Peyer's patch (tissue), 4 donors: ENCODE measurements around the gene GRAMD2A. TPM values are rescaled to one million over a fixed set of nuclear protein-coding genes. Genes with fewer than 3 reads are reported as not detected.

Experiments
- DNase-seq, 3 donors: peaks; one replicate each; pipeline ENCODE4 v3.0.0-alpha.2; 2017 to 2019
- H3K27ac ChIP-seq, 4 donors: fragments of 200-600 bp; sonication (generic); one replicate each; pipeline ENCODE4 v1.5.1; 2016 to 2019
- H3K27me3 ChIP-seq, 2 donors: fragments of 200-600 bp; sonication (generic); one replicate each; pipeline ENCODE4 v1.5.1; 2019
- H3K36me3 ChIP-seq, 3 donors: fragments of 200-600 bp; sonication (generic); one replicate each; pipeline ENCODE4 v1.5.1; 2016 to 2019
- H3K4me1 ChIP-seq, 4 donors: fragments of 200-600 bp; sonication (generic); one replicate each; pipeline ENCODE4 v1.5.1; 2016 to 2019
- H3K4me3 ChIP-seq, 4 donors: fragments of 200-600 bp; sonication (generic); 1 replicate in 3 of 4; 2 replicates in 1 of 4; pipeline ENCODE4 v1.5.1; 2016 to 2019; ENCODE audit warnings: mild to moderate bottlenecking in 1 of 4
- H3K9me3 ChIP-seq, 4 donors: fragments of 200-600 bp; sonication (generic); one replicate each; pipeline ENCODE4 v1.5.1; 2016 to 2019; ENCODE audit warnings: mild to moderate bottlenecking in 1 of 4
- CTCF ChIP-seq, 6 experiments: fragments of 450-650 bp in 4 of 6; fragments of 200-600 bp in 2 of 6; sonication (generic) in 1 of 6; IDR thresholded peaks; one replicate each; pipeline ENCODE4 v1.5.1; 2017 to 2019; ENCODE audit warnings: antibody characterized with exemption in 6 of 6, mild to moderate bottlenecking in 3 of 6, moderate library complexity in 1 of 6
- POLR2A ChIP-seq, 2 donors: fragments of 450-650 bp; IDR thresholded peaks; one replicate each; pipeline ENCODE4 v1.5.1; 2017; ENCODE audit warnings: antibody characterized with exemption in 2 of 2, mild to moderate bottlenecking in 2 of 2, moderate library complexity in 2 of 2
- total RNA-seq, 4 donors: library from RNA; depleted of rRNA; stranded (reverse); fragments of >200 nt; gene quantifications; one replicate each; pipeline ENCODE4 v1.1.0, GENCODE V29; 2016

GRAMD2A gene
- total RNA-seq, 4 donors from 2014 or later = 3.3 to 27.8 (median 20.4) TPM

- Histone ChIP-seq H3K4me3 (peak overlapping the region; percentile 21 to 59 (median 42)), H3K9me3 (no peaks in the 10 kb centered on the region)
- no peak for TF ChIP-seq POLR2A (IDR thresholded peaks at IDR 0.05)
- peak; percentile 50 to 94 (median 89) for TF ChIP-seq CTCF (IDR thresholded peaks at IDR 0.05)
These were observed 41.7 kb downstream of the GRAMD2A start for GRCh38 chr15:72155635-72156616.

GRCh38 chr15:72155003-72155621 lies 42.5 kb downstream of the GRAMD2A start:
- Histone ChIP-seq H3K4me1 (peaks cover 0 to 9% (median 0%) of the 10 kb centered on the region in 4 donors), H3K27ac (peak overlapping the region in 3 of 4 donors; percentile 15 to 65 (median 57)), H3K4me3 (peak overlapping the region in 3 of 4 donors; percentile 21 to 59 (median 50)), H3K9me3 (no peaks in the 10 kb centered on the region), H3K36me3 (no peaks in the 10 kb centered on the region), H3K27me3 (no peaks in the 10 kb centered on the region)
- TF ChIP-seq CTCF (IDR thresholded peaks at IDR 0.05) (no peak), POLR2A (IDR thresholded peaks at IDR 0.05) (no peak)
- DNase-seq = peak in 2 of 3 donors; percentile 81

More at GRCh38 chr15:72155635-72156616, 41.7 kb downstream of the GRAMD2A start:
- Histone ChIP-seq H3K4me1 (peaks cover 0 to 9% (median 0%) of the 10 kb centered on the region in 4 donors), H3K27me3 (no peaks in the 10 kb centered on the region), H3K36me3 (no peaks in the 10 kb centered on the region), H3K27ac (peak overlapping the region in 3 of 4 donors; percentile 24 to 65 (median 57))
- DNase-seq = peak; percentile 71 to 94 (median 89)

- no peak overlapping the region for H3K27ac ChIP-seq
These were observed 43.3 kb downstream of the GRAMD2A start for GRCh38 chr15:72154316-72154715.

GRCh38 chr15:72153269-72154000 lies 44.2 kb downstream of the GRAMD2A start:
- no peak overlapping the region for H3K27ac ChIP-seq
- no peaks in the 10 kb centered on the region for H3K36me3 ChIP-seq
- TF ChIP-seq POLR2A (IDR thresholded peaks at IDR 0.05) = no peak
- no peak for TF ChIP-seq CTCF (IDR thresholded peaks at IDR 0.05)
- no peaks in the 10 kb centered on the region for H3K27me3 ChIP-seq
- DNase-seq = no peak
- no peaks in the 10 kb centered on the region for H3K9me3 ChIP-seq
- peaks cover 0 to 9% (median 0%) of the 10 kb centered on the region in 4 donors for H3K4me1 ChIP-seq
- no peak overlapping the region for H3K4me3 ChIP-seq

More at GRCh38 chr15:72154316-72154715, 43.3 kb downstream of the GRAMD2A start:
- no peak for DNase-seq
- Histone ChIP-seq H3K27me3 (no peaks in the 10 kb centered on the region), H3K4me1 (peaks cover 0 to 9% (median 0%) of the 10 kb centered on the region in 4 donors), H3K4me3 (no peak overlapping the region), H3K9me3 (no peaks in the 10 kb centered on the region), H3K36me3 (no peaks in the 10 kb centered on the region)
- no peak for TF ChIP-seq CTCF (IDR thresholded peaks at IDR 0.05)
- TF ChIP-seq POLR2A (IDR thresholded peaks at IDR 0.05) = no peak

- DNase-seq = no peak
- Histone ChIP-seq H3K4me3 (no peak overlapping the region), H3K36me3 (no peaks in the 10 kb centered on the region), H3K27ac (no peak overlapping the region), H3K4me1 (no peaks in the 10 kb centered on the region), H3K27me3 (no peaks in the 10 kb centered on the region), H3K9me3 (no peaks in the 10 kb centered on the region)
- TF ChIP-seq POLR2A (IDR thresholded peaks at IDR 0.05) (no peak), CTCF (IDR thresholded peaks at IDR 0.05) (no peak)
These were observed 50.2 kb downstream of the GRAMD2A start for GRCh38 chr15:72147418-72147817.
